GM10248 (cell line): ENCODE results near the gene CUX1.

Source experiments
- CTCF ChIA-PET: fragments of 300-600 bp; sonication (Branson Sonifier 250); formaldehyde crosslinking; extraction: SDS; loops from one replicate; lab custom pipeline; 2021; ENCODE audit warnings: antibody characterized with exemption; lab: Yijun Ruan, JAX
- POLR2A ChIA-PET: fragments of 350-650 bp; sonication (Branson Sonifier 250); formaldehyde crosslinking; extraction: SDS; loops from one replicate; lab custom pipeline; 2020; ENCODE audit warnings: antibody characterized with exemption; lab: Yijun Ruan, JAX
- DNase-seq: peaks from one replicate; pipeline ENCODE4 v3.0.0; 2012; ENCODE audit errors: extremely low spot score
- TF ChIP-seq, protein P1 (sequence below): IDR thresholded peaks from 2 replicates; pipeline ENCODE4 v1.5.1; 2012; ENCODE audit warnings: mild to moderate bottlenecking, low read depth; ENCODE audit errors: extremely low read depth, missing control alignments, control extremely low read depth

CUX1 gene

DNA sequence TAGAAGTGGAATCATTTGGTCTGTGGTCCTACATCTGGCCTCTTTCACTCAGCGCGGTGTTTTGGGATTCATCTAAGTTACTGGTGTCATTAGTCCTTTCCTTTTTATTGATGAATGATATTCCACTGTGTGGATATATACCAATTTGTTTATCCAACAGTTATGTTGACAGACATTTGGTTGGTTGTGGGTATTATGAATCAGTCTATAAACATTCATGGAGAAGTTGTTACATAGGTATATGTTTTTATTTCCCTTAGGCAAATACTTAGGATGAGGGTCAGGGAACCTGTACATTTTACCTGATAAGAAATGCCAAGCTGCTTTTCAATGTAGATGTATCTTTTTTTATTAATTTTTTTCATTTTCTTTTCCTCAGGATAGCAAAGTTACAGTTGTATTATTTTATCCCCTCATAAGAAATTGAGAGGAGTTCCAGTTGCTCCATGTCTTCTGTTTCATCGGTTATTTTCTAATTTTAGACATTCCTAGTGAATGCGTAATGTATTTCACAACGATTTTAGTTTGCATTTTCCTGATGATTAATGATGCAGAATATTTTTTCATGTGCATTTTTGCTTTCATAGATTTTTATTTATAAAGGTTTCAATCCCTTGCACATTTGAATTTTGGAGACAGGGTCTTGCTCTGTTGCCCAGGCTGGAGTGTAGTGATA is 265.4 kb downstream of the CUX1 start:
- TF ChIP-seq, protein P1, sequence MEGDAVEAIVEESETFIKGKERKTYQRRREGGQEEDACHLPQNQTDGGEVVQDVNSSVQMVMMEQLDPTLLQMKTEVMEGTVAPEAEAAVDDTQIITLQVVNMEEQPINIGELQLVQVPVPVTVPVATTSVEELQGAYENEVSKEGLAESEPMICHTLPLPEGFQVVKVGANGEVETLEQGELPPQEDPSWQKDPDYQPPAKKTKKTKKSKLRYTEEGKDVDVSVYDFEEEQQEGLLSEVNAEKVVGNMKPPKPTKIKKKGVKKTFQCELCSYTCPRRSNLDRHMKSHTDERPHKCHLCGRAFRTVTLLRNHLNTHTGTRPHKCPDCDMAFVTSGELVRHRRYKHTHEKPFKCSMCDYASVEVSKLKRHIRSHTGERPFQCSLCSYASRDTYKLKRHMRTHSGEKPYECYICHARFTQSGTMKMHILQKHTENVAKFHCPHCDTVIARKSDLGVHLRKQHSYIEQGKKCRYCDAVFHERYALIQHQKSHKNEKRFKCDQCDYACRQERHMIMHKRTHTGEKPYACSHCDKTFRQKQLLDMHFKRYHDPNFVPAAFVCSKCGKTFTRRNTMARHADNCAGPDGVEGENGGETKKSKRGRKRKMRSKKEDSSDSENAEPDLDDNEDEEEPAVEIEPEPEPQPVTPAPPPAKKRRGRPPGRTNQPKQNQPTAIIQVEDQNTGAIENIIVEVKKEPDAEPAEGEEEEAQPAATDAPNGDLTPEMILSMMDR = no peak
- ChIA-PET POLR2A (no interaction called here), CTCF (interaction anchor here (0.9 to 1.5 kb wide), 2 partner anchors 8 to 9 kb away, joined by 3 to 5 read pairs; no protein-coding TSS in a partner anchor)
- DNase-seq = no peak

DNA sequence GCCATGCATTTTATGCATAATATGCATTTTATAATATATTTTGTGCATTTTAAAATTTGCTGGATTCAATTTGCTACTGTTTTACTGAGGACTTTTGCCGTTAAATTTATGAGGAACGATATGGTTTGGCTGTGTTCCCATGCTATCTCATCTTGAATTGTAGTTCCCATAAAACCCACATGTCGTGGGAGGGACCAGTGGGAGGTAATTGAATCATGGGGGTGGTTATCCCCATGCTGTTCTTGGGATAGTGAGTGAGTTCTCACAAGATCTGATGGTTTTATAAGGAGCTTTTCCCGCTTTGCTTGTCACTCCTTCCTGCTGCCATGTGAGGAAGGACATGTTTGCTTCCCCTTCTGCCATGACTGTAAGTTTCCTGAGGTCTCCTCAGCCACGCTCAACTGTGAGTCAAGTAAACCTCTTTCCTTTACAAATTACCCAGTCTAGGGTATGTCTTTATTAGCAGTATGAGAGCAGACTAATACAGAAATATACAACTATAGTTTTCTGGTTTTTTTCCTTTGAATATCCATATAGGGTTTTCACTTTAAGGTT is 267.9 kb downstream of the CUX1 start:
- TF ChIP-seq, protein P1 = no peak
- ChIA-PET CTCF (no interaction called here), POLR2A (no interaction called here)
- no peak for DNase-seq

DNA sequence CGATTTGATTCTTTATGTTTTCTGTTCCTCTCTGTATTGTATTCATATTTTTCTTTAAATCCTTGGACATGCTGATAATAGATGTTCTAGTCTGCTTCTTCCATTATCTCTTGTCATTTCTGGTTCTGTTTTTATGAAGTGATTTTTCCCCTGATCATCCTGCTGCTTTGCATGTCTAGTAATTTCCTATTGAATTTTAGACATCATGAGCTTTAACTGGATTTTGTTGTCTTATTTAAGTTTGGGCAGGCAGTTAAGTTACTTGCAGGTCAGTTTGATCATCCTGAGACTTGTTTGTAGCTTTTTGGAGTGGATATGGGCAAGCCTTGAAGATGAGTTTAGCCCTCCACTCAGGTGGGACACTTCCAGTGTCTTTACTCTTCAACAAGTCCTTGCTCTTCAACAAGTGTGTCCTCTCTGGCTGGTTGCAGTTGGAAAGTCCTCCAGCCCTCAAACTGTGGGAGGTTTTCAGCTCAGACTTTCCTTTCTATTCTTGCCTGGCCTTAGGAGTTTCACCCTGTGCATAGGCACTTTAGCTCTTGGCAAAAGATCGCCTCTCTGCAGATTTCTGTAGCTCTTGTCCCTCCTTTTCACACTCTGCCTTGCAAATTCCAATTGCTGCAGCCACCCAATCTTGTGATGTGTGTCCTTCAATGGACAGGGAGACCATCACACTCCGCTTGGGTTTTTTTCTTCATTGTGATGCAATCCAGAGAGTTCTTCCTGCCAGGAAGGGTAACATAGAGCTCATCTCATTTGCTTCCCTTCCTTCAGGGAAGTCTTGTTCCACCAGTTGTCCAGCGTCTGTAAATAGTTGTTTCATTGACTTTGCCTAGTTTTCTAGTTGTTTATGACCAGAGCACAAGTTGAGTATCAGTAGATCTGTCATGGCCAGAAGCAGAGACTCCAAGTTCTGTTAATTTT is 272.0 kb downstream of the CUX1 start:
- POLR2A ChIA-PET = no interaction called here

DNA sequence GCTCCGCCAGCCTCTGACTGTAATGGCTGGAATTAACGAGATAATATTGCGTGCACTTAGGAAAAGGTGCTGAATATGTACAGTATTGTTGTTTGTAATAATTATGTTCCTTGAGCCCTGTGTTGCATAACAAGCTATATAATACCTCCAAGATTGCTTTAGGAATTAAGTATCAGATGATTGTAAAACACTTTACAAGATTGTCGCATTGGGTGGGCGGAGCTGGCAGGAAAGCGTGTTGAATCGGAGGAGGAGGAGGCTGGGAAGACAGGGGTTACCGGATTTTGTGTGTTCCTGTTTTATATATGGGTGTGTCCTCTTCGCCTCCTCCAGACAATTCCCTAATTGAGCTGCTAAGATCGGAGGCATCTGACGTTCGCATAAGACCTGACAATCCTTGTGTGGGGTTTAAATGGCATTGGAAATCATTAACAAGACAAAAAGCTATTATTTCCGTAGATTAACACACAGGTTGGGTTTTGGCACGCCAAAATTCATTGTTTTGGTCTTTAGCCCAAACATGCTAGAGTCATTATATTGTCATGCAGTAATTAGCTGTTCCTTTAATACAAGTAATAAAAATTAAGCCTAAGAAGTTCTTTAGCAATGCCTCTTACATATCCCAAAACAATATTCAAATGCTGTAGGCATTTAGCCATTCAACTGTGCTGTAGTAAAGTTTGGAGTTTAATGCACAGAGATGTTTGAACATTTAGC is 276.3 kb downstream of the CUX1 start:
- DNase-seq = no peak
- ChIA-PET POLR2A (interaction anchor here (0.6 kb wide), 1 partner anchor 57 kb away, joined by 5 read pairs; no protein-coding TSS in a partner anchor), CTCF (interaction anchor here (1.4 to 1.7 kb wide), 2 partner anchors 13 to 25 kb away, joined by 3 to 6 read pairs; no protein-coding TSS in a partner anchor)
- TF ChIP-seq, protein P1 = no peak

More for the DNA sequence above, 272.0 kb downstream of the CUX1 start:
- CTCF ChIA-PET = interaction anchor here (0.9 to 1.8 kb wide), 2 partner anchors 11 to 16 kb away, joined by 4 read pairs; no protein-coding TSS in a partner anchor
- DNase-seq = no peak
- TF ChIP-seq, protein P1 = no peak

DNA sequence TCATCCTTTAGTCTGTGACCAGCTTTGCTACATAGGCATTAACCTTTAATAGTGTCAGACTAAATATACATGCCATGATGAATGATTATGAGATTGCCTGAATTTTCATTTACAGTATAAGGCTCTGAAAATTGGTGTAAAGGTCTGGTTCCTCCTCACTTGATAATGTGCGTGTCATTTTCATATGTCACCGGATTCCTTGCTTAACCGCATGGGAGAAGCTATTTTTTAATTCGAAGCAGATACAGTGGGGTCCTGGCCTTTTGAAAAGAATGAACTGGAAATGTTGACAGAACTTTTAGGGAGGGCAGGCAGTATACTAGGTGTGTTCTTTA is 276.9 kb downstream of the CUX1 start:
- ChIA-PET POLR2A (interaction anchor here (0.6 kb wide), 1 partner anchor 58 kb away, joined by 5 read pairs; no protein-coding TSS in a partner anchor), CTCF (interaction anchor here (1.4 to 1.7 kb wide), 2 partner anchors 12 to 26 kb away, joined by 3 to 6 read pairs; no protein-coding TSS in a partner anchor)
- no peak for DNase-seq
- TF ChIP-seq, protein P1 = no peak
